ENCODE results near the gene RERE.

RERE gene

DNA sequence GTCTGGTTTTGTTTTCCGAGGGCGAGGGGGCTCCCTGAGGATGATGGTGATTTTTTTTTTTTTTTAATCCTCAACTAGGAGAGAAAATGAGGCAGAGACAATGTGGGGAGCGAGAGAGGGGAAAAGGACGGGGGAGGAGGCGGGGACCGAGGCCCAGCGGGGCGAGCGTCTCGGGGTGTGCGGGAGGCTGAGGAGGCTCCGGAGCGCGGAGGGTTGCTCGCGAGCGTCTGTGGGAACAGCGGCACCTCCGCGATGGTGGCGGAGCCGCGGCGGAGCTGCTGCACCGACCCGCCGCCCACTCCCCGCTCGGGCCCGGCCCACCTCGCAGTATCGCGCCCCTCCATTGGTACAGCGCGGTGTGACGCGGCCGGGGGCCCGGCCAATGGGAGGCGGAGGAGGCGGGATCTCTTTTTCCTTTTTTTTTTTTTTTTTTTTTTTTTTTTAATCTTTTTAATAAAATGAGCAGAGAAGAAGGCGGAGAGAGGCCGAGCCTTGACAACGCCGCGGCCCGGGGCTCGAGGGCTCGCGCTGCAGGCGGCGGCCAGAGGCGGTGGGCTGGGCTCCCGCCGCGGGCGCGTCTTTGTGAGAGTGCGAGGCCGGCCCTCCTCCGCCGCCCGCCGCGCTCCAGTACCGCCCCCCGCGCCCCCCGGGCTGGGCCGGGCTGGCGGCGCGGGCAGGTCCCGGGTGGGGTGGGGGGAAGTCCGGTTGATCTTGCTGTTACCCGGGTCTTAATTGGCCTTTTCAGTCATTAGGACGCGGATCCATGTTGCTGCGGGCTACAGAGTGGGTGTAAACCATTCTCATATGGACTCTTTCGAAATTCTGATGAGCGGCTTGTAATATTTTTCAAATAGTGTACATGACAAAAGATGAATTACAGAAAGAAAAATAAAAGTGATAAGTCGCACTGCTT, at the start of gene RERE:
Gene RERE (minus strand): TSS at position 229 of the 913 bp plus-strand sequence.
- in situ Hi-C loops (cut with MboI; ENCODE audit: low pct_unique_long_range_greater_than_20kb, low sequenced_read_pairs) = no loop called here
- peak; percentile 95 for DNase-seq

DNA sequence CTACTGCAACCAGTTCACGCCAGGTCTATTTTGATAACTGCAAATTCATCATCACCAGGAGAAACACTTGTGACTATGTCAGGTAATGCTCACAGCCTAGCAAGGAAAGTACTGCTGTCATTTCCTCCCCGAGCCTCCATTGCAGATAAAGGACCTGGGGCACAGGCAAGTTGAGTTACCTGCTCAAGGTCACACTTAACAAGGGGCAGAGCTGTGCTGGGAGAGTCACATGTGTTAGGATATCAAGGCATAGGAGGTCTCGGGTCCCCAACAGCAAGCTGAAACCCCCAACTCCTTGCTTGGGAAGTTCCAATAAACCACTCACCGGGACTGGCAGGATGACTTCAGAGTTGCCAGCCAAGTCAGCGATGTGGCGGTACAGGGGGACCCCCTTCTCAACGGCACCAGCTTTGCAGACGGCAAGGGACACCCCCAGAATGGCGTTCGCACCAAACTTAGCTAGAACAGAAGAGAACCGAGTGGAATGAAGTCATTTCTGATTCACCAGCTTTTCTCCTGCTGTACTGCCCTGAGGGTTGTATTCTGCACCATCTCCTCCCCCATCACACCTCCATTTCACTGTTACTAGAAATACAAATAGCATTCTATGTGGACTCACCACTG, 49.5 kb upstream of the RERE start:
- no peak for DNase-seq
- in situ Hi-C loops (cut with MboI; ENCODE audit: low pct_unique_long_range_greater_than_20kb, low sequenced_read_pairs) = no loop called here

DNA sequence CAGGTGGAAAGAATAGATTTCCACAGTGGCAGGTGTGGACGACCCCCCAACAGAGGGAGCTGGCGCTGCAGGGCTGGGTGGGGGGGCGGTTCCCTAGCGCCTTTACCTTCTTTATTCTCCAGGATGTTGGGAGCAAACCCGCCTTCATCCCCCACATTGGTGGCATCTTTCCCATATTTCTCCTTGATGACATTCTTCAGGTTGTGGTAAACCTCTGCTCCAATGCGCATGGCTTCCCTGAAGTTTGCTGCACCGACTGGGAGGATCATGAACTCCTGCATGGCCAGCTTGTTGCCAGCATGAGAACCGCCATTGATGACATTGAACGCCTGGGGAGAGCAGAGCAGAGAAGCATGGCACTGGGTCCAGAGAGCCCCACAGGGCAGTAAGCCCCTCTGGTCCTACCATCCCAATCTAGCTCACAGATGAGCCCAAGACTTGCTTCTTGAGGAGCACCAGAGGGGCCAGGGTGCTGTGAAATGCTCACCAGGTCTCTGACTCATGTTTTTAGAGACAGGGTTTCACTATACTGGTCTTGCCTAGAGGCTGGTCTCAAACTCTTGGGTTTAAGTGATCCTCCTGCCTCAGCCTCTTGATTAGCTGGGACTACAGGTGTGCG, 48.8 kb upstream of the RERE start:
- in situ Hi-C loops (cut with MboI; ENCODE audit: low pct_unique_long_range_greater_than_20kb, low sequenced_read_pairs) = no loop called here
- no peak for DNase-seq

DNA sequence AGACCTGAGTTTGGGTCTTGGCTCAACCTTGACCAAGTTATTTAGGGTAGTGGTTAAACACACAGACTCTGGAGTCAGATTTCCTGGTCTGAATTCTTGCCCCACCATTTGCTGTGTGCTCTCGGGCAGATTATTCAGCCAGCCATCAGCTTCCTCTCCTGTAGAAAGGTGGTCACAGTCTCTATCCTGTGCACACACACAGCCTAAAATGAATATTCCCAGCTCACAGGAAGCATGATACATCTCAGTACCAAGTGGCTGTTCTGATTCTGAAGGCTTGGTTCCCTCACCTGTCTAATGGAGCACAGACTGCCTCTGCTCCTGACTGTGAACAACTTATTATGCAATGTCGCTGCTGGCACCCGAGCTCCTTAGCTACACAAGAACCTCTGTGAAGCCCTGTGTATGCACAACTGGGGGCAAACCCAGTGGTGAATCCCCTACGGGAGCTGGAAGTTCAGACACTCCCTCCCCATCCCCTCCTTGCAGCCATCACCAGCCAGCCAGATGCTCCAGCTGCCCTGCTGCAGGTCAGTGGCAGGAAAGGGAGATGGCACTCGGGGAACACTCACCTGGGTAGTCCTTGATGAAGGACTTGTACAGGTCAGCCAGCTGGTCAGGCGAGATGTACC, 47.4 kb upstream of the RERE start:
- in situ Hi-C loops (cut with MboI; ENCODE audit: low pct_unique_long_range_greater_than_20kb, low sequenced_read_pairs) = no loop called here
- DNase-seq = no peak

DNA sequence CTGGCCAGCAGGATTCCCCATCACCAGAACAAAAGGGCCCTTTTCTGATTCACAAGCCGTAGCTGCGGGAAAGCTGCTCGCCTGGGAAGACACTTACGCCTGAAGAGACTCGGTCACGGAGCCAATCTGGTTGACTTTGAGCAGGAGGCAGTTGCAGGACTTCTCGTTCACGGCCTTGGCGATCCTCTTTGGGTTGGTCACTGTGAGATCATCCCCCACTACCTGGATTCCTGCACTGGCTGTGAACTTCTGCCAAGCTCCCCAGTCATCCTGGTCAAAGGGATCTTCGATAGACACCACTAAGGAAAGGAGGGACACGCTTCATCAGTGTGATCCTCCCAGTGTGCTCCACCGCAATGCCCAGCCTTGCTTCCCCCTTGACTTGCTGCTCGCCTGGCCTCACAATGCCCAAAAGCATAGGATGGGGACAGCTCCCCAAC, 46.4 kb upstream of the RERE start:
- in situ Hi-C loops (cut with MboI; ENCODE audit: low pct_unique_long_range_greater_than_20kb, low sequenced_read_pairs) = no loop called here
- no peak for DNase-seq

DNA sequence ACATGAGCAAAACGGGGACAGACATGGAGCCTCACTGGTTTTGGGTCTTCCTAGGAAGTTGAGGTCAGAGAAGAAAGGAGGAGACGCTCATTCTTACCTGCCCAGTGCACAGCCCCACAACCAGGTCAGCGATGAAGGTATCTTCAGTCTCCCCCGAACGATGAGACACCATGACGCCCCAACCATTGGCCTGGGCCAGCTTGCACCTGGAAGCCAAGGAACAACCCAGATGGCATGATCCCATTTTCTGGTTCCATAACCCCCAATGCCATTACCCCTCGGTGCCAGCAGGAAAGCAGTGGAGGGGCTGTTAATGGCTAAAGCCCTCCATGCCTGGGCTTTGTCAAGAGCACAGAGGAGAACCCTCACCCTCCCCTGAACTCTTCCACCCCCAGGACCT, 45.7 kb upstream of the RERE start:
- DNase-seq = no peak
- in situ Hi-C loops (cut with MboI; ENCODE audit: low pct_unique_long_range_greater_than_20kb, low sequenced_read_pairs) = no loop called here

DNA sequence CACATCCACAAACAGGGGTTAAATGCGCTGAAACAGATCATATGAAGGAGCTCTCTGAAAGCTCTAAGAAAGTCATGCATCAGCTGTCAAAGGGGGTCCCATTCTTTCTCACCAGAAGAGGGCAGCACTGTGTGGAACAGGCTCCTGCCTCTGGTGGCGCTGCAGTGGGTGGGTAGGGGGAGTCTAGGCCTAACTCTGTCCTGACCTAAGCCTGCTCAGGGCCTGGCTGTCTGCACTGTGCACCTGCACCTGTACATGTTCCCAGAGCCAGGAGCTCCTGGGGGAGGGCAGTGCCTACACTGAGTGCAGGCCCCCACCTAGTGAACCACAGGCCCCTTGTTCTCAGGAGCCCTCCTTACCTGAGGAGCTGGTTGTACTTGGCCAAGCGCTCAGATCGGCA, 45.1 kb upstream of the RERE start:
- DNase-seq = peak; percentile 60
- in situ Hi-C loops (cut with MboI; ENCODE audit: low pct_unique_long_range_greater_than_20kb, low sequenced_read_pairs) = no loop called here

DNA sequence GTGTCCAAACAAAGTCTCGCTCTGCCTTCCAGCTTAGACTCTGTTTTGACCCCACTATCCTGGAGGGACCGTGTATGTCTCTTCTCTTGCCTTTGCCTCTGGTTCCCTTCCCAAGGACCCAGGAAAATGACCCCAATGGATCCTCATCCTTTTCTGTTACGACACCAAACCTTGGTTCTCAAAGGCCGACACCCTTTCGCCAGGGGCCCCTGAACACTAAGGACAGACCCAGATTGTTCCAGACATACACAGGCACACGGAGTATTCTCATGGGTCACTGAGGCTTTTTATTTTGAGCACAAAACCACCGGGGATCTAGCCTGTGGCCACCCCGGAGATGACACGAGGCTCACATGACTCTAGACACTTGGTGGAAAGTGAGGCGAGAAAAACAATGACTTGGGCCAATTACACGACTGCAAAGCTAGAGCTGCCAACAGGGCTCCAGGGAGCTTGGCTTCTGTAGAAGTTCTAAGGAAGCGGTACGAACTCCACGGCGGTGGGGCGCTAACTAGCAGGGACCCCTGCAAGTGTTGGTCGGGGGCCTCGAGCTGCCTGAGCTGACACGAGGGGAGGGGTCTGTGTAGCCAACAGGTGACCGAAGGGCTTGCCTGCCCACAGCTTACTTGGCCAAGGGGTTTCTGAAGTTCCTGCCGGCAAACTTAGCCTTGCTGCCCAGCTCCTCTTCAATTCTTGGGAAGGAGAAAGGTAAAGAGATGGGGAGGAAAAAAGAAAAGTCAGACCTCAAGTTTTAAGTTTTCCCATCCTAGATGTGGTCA, 43.5 kb upstream of the RERE start:
- in situ Hi-C loops (cut with MboI; ENCODE audit: low pct_unique_long_range_greater_than_20kb, low sequenced_read_pairs) = no loop called here
- no peak for DNase-seq

DNA sequence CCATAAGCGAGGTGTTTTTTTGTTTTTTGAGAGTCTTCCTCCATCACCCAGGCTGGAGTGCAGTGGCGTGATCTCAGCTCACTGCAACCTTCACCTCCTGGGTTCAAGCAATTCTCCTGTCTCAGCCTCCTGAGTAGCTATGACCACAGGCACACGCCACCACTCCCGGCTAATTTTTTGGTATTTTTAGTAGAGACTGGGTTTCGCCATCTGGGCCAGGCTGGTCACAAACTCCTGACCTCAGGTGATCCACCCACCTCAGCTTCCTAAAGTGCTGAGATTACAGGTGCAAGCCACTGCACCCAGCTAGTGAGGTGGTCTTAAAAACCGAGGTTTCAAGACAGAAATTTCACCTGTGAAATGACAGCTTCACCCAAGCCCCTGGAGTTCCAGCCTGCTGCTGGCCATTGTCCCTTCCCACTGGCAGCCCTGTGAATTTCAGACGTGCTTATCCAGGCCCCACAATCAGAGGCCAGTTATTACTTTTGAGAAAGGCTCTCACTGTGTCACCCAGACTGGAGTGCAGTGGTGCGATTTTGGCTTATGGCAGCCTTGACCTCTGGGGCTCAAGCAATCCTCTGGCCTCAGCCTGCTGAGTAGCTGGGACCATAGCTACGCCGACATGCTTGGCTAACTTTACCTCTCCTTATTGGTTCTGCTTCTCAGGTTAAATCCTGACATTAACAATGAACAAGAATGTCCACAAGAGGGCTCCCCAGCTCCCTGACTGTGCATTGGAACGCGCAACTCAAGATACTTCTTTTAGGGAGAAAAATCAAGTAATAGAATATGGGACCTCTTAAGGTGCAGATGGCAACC, 41.7 kb upstream of the RERE start:
- in situ Hi-C loops (cut with MboI; ENCODE audit: low pct_unique_long_range_greater_than_20kb, low sequenced_read_pairs) = no loop called here
- DNase-seq = peak; percentile 72

DNA sequence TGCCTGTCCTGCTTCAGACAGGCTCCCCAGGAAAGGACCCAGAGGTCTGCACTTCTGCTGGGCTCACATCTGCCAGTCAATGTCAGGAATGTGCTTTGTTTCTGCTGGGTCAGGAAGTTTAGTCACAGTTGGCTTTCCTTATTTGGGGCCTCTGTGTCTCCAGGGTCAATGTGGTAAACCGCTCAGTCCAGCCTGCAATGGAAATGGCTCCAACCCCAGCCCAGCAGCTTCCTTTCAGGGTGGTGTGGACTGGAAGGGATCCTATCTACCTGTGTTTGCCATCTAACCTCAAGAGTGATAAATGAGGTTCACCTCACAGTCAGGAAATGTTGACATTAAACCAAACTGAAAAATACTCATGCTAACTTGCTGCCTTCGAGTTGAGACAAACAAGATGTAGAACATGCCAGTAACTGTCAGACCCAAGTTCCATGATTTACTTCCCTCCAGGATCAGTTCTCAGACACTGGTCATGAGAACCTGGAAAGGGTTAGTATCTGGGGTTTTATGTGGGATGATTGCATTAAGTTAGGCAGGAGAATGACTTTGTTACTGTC, 40.8 kb upstream of the RERE start:
- in situ Hi-C loops (cut with MboI; ENCODE audit: low pct_unique_long_range_greater_than_20kb, low sequenced_read_pairs) = no loop called here
- peak; percentile 79 for DNase-seq

DNA sequence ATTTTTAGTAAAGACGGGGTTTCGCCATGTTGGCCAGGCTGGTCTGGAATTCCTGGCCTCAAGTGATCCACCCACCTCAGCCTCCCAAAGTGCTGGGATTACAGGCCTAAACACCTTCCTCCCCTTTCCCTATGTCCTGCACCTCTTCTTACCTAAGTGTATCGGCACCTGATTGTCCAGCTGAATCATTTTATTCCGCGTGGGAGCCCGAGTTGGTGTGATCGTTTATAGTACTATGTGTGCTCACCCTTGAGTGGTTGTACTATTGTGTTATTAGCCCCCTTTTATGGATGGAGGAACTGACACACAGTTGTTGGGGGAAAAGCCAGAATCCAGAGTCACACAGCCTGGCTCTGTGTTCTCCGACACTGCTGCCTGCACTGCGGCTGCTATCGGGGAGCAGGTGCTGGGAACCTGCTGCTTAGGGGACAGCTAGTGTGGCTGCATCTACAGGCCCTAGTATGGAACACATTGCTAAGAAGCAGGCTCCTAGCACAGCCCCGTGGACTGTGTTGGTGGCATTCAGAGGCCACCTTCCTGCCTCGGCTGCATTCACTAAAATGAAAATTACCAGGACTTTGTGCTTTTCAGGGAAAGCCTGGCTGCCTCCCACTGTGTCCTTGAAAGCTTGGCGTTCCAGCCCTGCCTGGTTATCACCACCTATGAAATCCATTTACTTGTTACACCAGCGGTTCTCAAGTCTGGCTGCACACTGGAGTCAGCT, 39.4 kb upstream of the RERE start:
- in situ Hi-C loops (cut with MboI; ENCODE audit: low pct_unique_long_range_greater_than_20kb, low sequenced_read_pairs) = no loop called here
- DNase-seq = no peak

DNA sequence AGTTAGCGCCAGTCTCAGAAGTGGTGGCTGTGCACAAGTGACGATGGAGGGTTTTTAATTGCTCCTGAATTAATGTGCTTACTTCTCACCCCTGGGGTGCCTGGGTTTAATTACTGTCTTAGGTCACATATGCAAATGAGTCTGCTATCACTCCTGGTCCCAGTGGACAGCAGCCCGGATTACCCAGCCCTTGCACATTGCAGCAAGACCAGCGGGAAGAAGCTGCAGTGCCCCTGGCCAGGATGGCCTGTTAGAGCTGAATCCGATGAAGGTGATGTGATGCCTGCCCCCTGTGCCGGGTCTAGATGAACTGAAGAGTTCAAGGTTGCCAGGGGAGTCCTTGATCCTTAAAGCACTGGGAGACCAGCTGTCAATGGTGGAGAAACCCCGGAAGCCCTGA, 36.8 kb upstream of the RERE start:
- DNase-seq = no peak
- in situ Hi-C loops (cut with MboI; ENCODE audit: low pct_unique_long_range_greater_than_20kb, low sequenced_read_pairs) = no loop called here

DNA sequence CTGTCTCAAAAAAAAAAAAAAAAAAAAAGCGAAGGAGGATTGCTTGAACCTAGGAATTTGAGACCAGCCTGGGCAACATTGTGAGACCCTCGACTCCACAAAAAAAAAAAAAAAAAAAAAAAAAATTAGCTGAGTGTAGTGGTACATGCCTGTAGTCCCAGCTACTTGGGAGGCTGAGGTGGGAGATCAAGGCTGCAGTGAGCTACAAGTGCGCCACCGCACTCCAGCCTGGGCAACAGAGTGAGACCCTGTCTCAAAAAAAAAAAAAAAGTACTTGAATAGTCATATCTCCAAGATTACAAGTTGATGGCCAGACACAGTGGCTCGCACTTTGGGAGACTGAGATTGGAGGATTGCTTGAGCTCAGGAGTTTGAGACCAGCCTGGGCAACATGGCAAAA, 33.6 kb upstream of the RERE start:
- in situ Hi-C loops (cut with MboI; ENCODE audit: low pct_unique_long_range_greater_than_20kb, low sequenced_read_pairs) = no loop called here
- DNase-seq = no peak

DNA sequence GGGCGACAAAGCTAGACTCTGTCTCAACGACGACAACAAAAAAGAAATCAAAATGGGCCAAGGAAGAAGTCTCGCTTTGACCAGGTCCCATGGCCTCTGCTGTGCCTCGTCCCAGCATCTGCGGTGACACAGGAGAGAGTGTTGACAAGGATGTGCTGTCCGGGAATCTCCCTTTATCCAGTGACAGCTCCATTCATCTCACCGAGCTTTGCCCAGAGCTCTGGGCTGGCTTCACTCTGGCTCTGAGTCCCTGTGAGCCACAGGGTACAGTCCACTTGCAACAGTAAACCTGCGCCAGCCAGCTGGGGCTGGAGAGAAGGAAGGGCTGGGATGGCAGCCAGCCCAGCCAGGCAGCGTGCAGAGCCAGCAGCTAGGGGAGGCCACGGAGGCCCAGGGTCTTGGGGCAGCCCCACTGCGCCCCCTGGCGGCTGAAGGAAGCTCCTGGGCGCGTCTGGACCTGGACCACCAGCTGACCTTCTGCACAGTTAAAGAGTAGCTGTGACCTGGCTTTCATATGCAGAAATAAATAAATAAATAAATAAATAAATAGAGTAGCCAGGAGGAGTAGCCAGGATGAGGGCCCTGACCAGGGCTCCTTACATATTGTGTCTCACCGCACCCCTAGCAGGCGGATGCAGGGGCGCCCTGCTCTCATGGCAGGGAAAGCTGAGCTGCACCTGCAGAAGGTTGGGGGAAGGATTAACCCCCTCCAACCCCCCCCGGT, 31.4 kb upstream of the RERE start:
- peak; percentile 83 for DNase-seq
- in situ Hi-C loops (cut with MboI; ENCODE audit: low pct_unique_long_range_greater_than_20kb, low sequenced_read_pairs) = no loop called here

DNA sequence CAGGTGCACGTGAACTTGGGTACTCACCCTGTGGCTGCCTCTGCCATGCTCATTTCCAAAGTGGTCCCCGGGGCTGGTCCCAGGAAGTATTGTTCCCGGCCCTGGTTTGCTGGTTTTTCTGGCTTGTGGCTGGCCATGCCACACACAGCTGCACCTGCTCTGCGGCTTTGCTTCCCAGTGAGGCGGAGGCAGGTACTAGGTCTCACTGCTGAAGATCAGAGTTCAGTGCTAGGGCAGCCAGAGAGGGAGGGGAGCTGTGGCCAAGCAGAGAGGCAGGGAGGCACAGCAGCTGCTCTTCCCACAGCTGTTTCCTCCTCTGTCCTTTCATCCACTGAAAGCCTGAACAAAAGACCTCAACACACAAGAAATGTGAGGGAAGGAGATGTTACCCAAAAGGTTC, 30.6 kb upstream of the RERE start:
- in situ Hi-C loops (cut with MboI; ENCODE audit: low pct_unique_long_range_greater_than_20kb, low sequenced_read_pairs) = no loop called here
- DNase-seq = no peak

DNA sequence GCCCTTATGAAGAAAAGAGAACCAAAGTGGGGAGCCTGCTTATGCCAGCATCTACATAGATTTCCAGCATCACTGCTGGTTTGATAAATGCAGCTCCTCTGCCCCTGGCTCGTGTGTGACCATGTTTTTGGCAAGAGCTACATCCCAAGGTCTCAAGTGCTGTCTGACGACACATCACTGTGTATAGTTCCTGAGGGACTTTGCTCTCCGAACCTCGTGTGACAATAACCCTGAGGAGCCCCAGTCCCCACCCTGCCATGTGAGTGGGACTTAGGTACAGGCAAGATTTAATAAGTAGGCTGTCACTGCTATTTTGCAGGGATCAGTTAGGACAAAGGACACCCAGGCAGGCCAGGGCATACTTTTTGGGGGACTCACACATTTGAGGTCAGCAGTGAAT, 28.8 kb upstream of the RERE start:
- in situ Hi-C loops (cut with MboI; ENCODE audit: low pct_unique_long_range_greater_than_20kb, low sequenced_read_pairs) = no loop called here
- no peak for DNase-seq

Measured in KBM-7 (cell line).